ENCODE data around the gene HSPB6. TPM values are rescaled to one million over a fixed set of nuclear protein-coding genes. Genes with fewer than 3 reads are reported as not detected.

HSPB6 gene
- total RNA-seq, 1 experiment from 2014 or later, result 0.93 TPM

- RAD21 ChIA-PET (ENCODE audit: low non-redundant PET in 1 of 2, low total read pairs in 2 of 2, uncharacterized antibody in 2 of 2, unreplicated experiment in 2 of 2), result no interaction called here
- H3K9me2 ChIP-seq (ENCODE audit: insufficient read depth), result no peaks in the 10 kb centered on the region
- H3K4me3 ChIP-seq (replicated peaks in 1 of 2; ENCODE audit: low read depth in 1 of 2, low read length in 2 of 2), result no peak overlapping the region
- no peak overlapping the region for H3K9ac ChIP-seq (ENCODE audit: low read length)
- peaks cover 12% of the 10 kb centered on the region for H3K79me2 ChIP-seq (ENCODE audit: insufficient read depth, low read length)
- BruUV-seq (replicated peaks), result no TSS peak
- no peaks in the 10 kb centered on the region for H4K20me1 ChIP-seq (ENCODE audit: insufficient read depth)
- no peaks in the 10 kb centered on the region; a peak in 1 of 4 replicates for H3K36me3 ChIP-seq (ENCODE audit: control insufficient read depth in 1 of 2, insufficient read depth in 2 of 2, low read length in 2 of 2)
- intact Hi-C loops (cut with micrococcal nuclease), result no loop called here
- no peak overlapping the region for H2AFZ ChIP-seq (ENCODE audit: low read depth, low read length, poor library complexity, severe bottlenecking)
- CTCF ChIA-PET, result no interaction called here
- H3K27ac ChIP-seq (ENCODE audit: low read depth, low read length), result no peak overlapping the region
- H3K9me3 ChIP-seq (ENCODE audit: control insufficient read depth in 1 of 2, insufficient read depth in 1 of 2, low read depth in 1 of 2, low read length in 2 of 2), result no peaks in the 10 kb centered on the region
- TF ChIP-seq POLR2A (IDR thresholded peaks at IDR 0.05; ENCODE audit: borderline replicate concordance, extremely low read depth, insufficient read depth, insufficient read length), result no peak
- TF ChIP-seq SIN3A (IDR thresholded peaks at IDR 0.05; ENCODE audit: low read depth), result no peak
- no peak for TF ChIP-seq CBX3 (IDR thresholded peaks at IDR 0.05; ENCODE audit: low read depth)
- TF ChIP-seq EZH2 (IDR thresholded peaks at IDR 0.05), result no peak
- no peak for TF ChIP-seq ZFX (IDR thresholded peaks at IDR 0.05)
- no peak for TF ChIP-seq MAX (IDR thresholded peaks at IDR 0.05)
- TF ChIP-seq EGR1 (IDR thresholded peaks at IDR 0.05; ENCODE audit: low read depth), result no peak
- no peak for TF ChIP-seq FOSL1 (IDR thresholded peaks at IDR 0.05; ENCODE audit: low read depth)
- TF ChIP-seq YY1 (IDR thresholded peaks at IDR 0.05; ENCODE audit: extremely low read depth, insufficient replicate concordance, low read depth, low read length), result no peak
- TF ChIP-seq ATF3 (IDR thresholded peaks at IDR 0.05), result no peak
- no peak for TF ChIP-seq REST (IDR thresholded peaks at IDR 0.05; ENCODE audit: low read depth)
- TF ChIP-seq SRF (IDR thresholded peaks at IDR 0.05; ENCODE audit: low read depth), result no peak
- TF ChIP-seq ELF1 (IDR thresholded peaks at IDR 0.05; ENCODE audit: borderline replicate concordance, low read depth), result no peak
- TF ChIP-seq JUND (IDR thresholded peaks at IDR 0.05), result no peak
- no peak for TF ChIP-seq SP1 (IDR thresholded peaks at IDR 0.05; ENCODE audit: low read depth)
- no peak for TF ChIP-seq CEBPB (IDR thresholded peaks at IDR 0.05; ENCODE audit: low read depth)
- TF ChIP-seq ZBTB33 (IDR thresholded peaks at IDR 0.05; ENCODE audit: extremely low read depth, insufficient replicate concordance, low read length), result no peak
- no peak for TF ChIP-seq CTCF (IDR thresholded peaks at IDR 0.05 in 2 of 3, conservative IDR thresholded peaks at IDR 0.05 in 1 of 3; ENCODE audit: borderline replicate concordance in 1 of 3, insufficient read depth in 1 of 3, low read depth in 2 of 3, low read length in 2 of 3)
- no peak for DNase-seq (ENCODE audit: low read depth, low spot score)
- POLR2A ChIA-PET, result no interaction called here
- H3K4me1 ChIP-seq (ENCODE audit: control insufficient read depth in 1 of 2, insufficient read depth in 2 of 2, low read length in 2 of 2), result peaks cover 17 to 18% of the 10 kb centered on the region in 2 experiments
- H3K27me3 ChIP-seq (ENCODE audit: insufficient read depth, low read length), result no peaks in the 10 kb centered on the region
- no peak overlapping the region for H3K4me2 ChIP-seq (ENCODE audit: low read length)
- ATAC-seq, result no peak
Observed at GRCh38 chr19:35754370-35755130, 2.3 kb downstream of the HSPB6 start.
